HL-60/S4 (cell line): Measurements from ENCODE around the gene TBC1D2B.

Experiments
- in situ Hi-C: fragments of 300-500 bp; cut with MboI; formaldehyde crosslinking; loops from 2 replicates; pipeline ENCODE4 v1.14.3; 2022; ENCODE audit warnings: low sequenced_read_pairs

The TBC1D2B gene

GRCh38 chr15:78037779-78038305, 39.7 kb downstream of the TBC1D2B start:
- in situ Hi-C loops = no loop called here

- in situ Hi-C loops = no loop called here
Observed at GRCh38 chr15:78037328-78037727, 40.2 kb downstream of the TBC1D2B start.

- in situ Hi-C loops = no loop called here
Observed at GRCh38 chr15:78035861-78036476, 41.5 kb downstream of the TBC1D2B start.

- in situ Hi-C loops = no loop called here
Observed at GRCh38 chr15:78035321-78035751, 42.2 kb downstream of the TBC1D2B start.

- in situ Hi-C loops = no loop called here
Observed at GRCh38 chr15:78034495-78035191, 42.9 kb downstream of the TBC1D2B start.

- in situ Hi-C loops = no loop called here
Observed at GRCh38 chr15:78033864-78034263, 43.6 kb downstream of the TBC1D2B start.

- in situ Hi-C loops = no loop called here
Observed at GRCh38 chr15:78032671-78033070, 44.8 kb downstream of the TBC1D2B start.

- in situ Hi-C loops = no loop called here
Observed at GRCh38 chr15:78024883-78025282, 52.6 kb downstream of the TBC1D2B start.

GRCh38 chr15:78024519-78024870, 53.0 kb downstream of the TBC1D2B start:
- in situ Hi-C loops = no loop called here

GRCh38 chr15:78023865-78024518, 53.5 kb downstream of the TBC1D2B start:
- in situ Hi-C loops = no loop called here

- in situ Hi-C loops = no loop called here
Observed at GRCh38 chr15:78023081-78023665, 54.3 kb downstream of the TBC1D2B start.

GRCh38 chr15:78021761-78022160, 55.8 kb downstream of the TBC1D2B start:
- in situ Hi-C loops = no loop called here

- in situ Hi-C loops = no loop called here
Observed at GRCh38 chr15:78020007-78020406, 57.5 kb downstream of the TBC1D2B start.

GRCh38 chr15:78018946-78019644, 58.4 kb downstream of the TBC1D2B start:
- in situ Hi-C loops = no loop called here

- in situ Hi-C loops = no loop called here
Observed at GRCh38 chr15:78018445-78018844, 59.1 kb downstream of the TBC1D2B start.

GRCh38 chr15:78016860-78017259, 60.7 kb downstream of the TBC1D2B start:
- in situ Hi-C loops = no loop called here

- in situ Hi-C loops = no loop called here
Observed at GRCh38 chr15:78012643-78013077, 64.9 kb downstream of the TBC1D2B start.

GRCh38 chr15:78010067-78010466, 67.4 kb downstream of the TBC1D2B start:
- in situ Hi-C loops = no loop called here

- in situ Hi-C loops = loop anchor here (5.0 kb wide), 1 partner anchor 99 kb away; no protein-coding TSS in a partner anchor
Observed at GRCh38 chr15:78007964-78008886, 69.3 kb downstream of the TBC1D2B start.
